Activated T-helper 2 cell treated with anti-CD3 and anti-CD28 coated beads, Interferon-gamma antibody, Interleukin-2, Interleukin-4, amounts not matched to agents 10 μg/mL and 5 μg/mL and 100 μg/mL, durations not matched to agents 14 hours and 24 hours and 36 hours (primary cell): ENCODE results near the gene AGAP1. TPM values are rescaled to one million over a fixed set of nuclear protein-coding genes. Genes with fewer than 3 reads are reported as not detected.

Experiments used
- DNase-seq: peaks from one replicate; pipeline ENCODE4 v3.0.0; 2021; ENCODE audit warnings: low spot score
- H3K27ac Mint-ChIP-seq: one replicate; pipeline ENCODE4 v1.8.0; 2021; ENCODE audit warnings: mixed read lengths
- H3K27me3 Mint-ChIP-seq: one replicate; pipeline ENCODE4 v1.8.0; 2021; ENCODE audit warnings: low read depth, mixed read lengths
- H3K36me3 Mint-ChIP-seq: one replicate; pipeline ENCODE4 v1.8.0; 2021; ENCODE audit warnings: low read depth, mixed read lengths
- H3K4me1 Mint-ChIP-seq: one replicate; pipeline ENCODE4 v1.8.0; 2021; ENCODE audit warnings: low read depth, mixed read lengths
- H3K4me3 Mint-ChIP-seq: one replicate; pipeline ENCODE4 v1.8.0; 2021; ENCODE audit warnings: low read depth, mild to moderate bottlenecking, moderate library complexity, mixed read lengths
- H3K9me3 Mint-ChIP-seq: one replicate; pipeline ENCODE4 v1.8.0; 2021; ENCODE audit warnings: mixed read lengths
- intact Hi-C: fragments of 100-400 bp; cut with micrococcal nuclease; formaldehyde crosslinking; loops from one replicate; pipeline ENCODE4 v1.15.1; 2023
- total RNA-seq: library from RNA; stranded (reverse); gene quantifications from 2 replicates; pipeline ENCODE4 v1.2.3, GENCODE V29; 2022

AGAP1 gene
- total RNA-seq, 1 donor from 2014 or later = 1.8 TPM

- Mint-ChIP-seq H3K36me3 (no peaks in the 10 kb centered on the region), H3K27ac (no peak overlapping the region), H3K4me3 (no peak overlapping the region), H3K27me3 (no peaks in the 10 kb centered on the region), H3K4me1 (no peaks in the 10 kb centered on the region), H3K9me3 (no peaks in the 10 kb centered on the region)
- intact Hi-C loops = no loop called here
- no peak for DNase-seq
Observed at GRCh38 chr2:236093134-236093533, 599.3 kb downstream of the AGAP1 start.

GRCh38 chr2:236095504-236095903, 601.7 kb downstream of the AGAP1 start:
- no peak for DNase-seq
- no peak overlapping the region for H3K27ac Mint-ChIP-seq
- H3K4me1 Mint-ChIP-seq = no peaks in the 10 kb centered on the region
- no peaks in the 10 kb centered on the region for H3K27me3 Mint-ChIP-seq
- H3K4me3 Mint-ChIP-seq = no peak overlapping the region
- intact Hi-C loops = no loop called here
- H3K9me3 Mint-ChIP-seq = no peaks in the 10 kb centered on the region
- H3K36me3 Mint-ChIP-seq = no peaks in the 10 kb centered on the region

GRCh38 chr2:236101311-236101950, 607.6 kb downstream of the AGAP1 start:
- no peaks in the 10 kb centered on the region for H3K9me3 Mint-ChIP-seq
- intact Hi-C loops = no loop called here
- H3K4me1 Mint-ChIP-seq = no peaks in the 10 kb centered on the region
- H3K4me3 Mint-ChIP-seq = no peak overlapping the region
- DNase-seq = no peak
- H3K36me3 Mint-ChIP-seq = no peaks in the 10 kb centered on the region
- H3K27me3 Mint-ChIP-seq = no peaks in the 10 kb centered on the region
- H3K27ac Mint-ChIP-seq = no peak overlapping the region

- DNase-seq = no peak
- Mint-ChIP-seq H3K27me3 (peaks cover 2% of the 10 kb centered on the region), H3K4me3 (no peak overlapping the region), H3K36me3 (no peaks in the 10 kb centered on the region), H3K9me3 (no peaks in the 10 kb centered on the region), H3K4me1 (no peaks in the 10 kb centered on the region), H3K27ac (no peak overlapping the region)
- intact Hi-C loops = no loop called here
Observed at GRCh38 chr2:236102971-236103370, 609.1 kb downstream of the AGAP1 start.

- no peaks in the 10 kb centered on the region for H3K9me3 Mint-ChIP-seq
- DNase-seq = no peak
- H3K4me3 Mint-ChIP-seq = no peak overlapping the region
- no peaks in the 10 kb centered on the region for H3K36me3 Mint-ChIP-seq
- no peak overlapping the region for H3K27ac Mint-ChIP-seq
- intact Hi-C loops = no loop called here
- H3K4me1 Mint-ChIP-seq = no peaks in the 10 kb centered on the region
- peaks cover 12% of the 10 kb centered on the region for H3K27me3 Mint-ChIP-seq
Observed at GRCh38 chr2:236103981-236104380, 610.1 kb downstream of the AGAP1 start.

GRCh38 chr2:236105955-236106607, 612.2 kb downstream of the AGAP1 start:
- no peaks in the 10 kb centered on the region for H3K9me3 Mint-ChIP-seq
- intact Hi-C loops = no loop called here
- H3K4me3 Mint-ChIP-seq = no peak overlapping the region
- peaks cover 13% of the 10 kb centered on the region for H3K27me3 Mint-ChIP-seq
- no peak overlapping the region for H3K27ac Mint-ChIP-seq
- DNase-seq = no peak
- H3K4me1 Mint-ChIP-seq = no peaks in the 10 kb centered on the region
- H3K36me3 Mint-ChIP-seq = no peaks in the 10 kb centered on the region

- H3K9me3 Mint-ChIP-seq = no peaks in the 10 kb centered on the region
- H3K36me3 Mint-ChIP-seq = no peaks in the 10 kb centered on the region
- no peaks in the 10 kb centered on the region for H3K4me1 Mint-ChIP-seq
- H3K4me3 Mint-ChIP-seq = no peak overlapping the region
- DNase-seq = no peak
- H3K27me3 Mint-ChIP-seq = peaks cover 13% of the 10 kb centered on the region
- no peak overlapping the region for H3K27ac Mint-ChIP-seq
- intact Hi-C loops = no loop called here
Observed at GRCh38 chr2:236106761-236107160, 612.9 kb downstream of the AGAP1 start.

GRCh38 chr2:236107536-236107935, 613.7 kb downstream of the AGAP1 start:
- DNase-seq = no peak
- Mint-ChIP-seq H3K27me3 (peaks cover 13% of the 10 kb centered on the region), H3K4me1 (no peaks in the 10 kb centered on the region), H3K36me3 (no peaks in the 10 kb centered on the region), H3K4me3 (no peak overlapping the region), H3K9me3 (no peaks in the 10 kb centered on the region), H3K27ac (no peak overlapping the region)
- intact Hi-C loops = no loop called here

GRCh38 chr2:236107942-236108625, 614.2 kb downstream of the AGAP1 start:
- Mint-ChIP-seq H3K27ac (no peak overlapping the region), H3K36me3 (no peaks in the 10 kb centered on the region), H3K4me1 (no peaks in the 10 kb centered on the region), H3K4me3 (no peak overlapping the region), H3K27me3 (peaks cover 13% of the 10 kb centered on the region), H3K9me3 (no peaks in the 10 kb centered on the region)
- intact Hi-C loops = no loop called here
- no peak for DNase-seq

- no peaks in the 10 kb centered on the region for H3K9me3 Mint-ChIP-seq
- no peaks in the 10 kb centered on the region for H3K4me1 Mint-ChIP-seq
- no peak overlapping the region for H3K4me3 Mint-ChIP-seq
- no peak for DNase-seq
- intact Hi-C loops = no loop called here
- H3K27ac Mint-ChIP-seq = no peak overlapping the region
- H3K36me3 Mint-ChIP-seq = no peaks in the 10 kb centered on the region
- H3K27me3 Mint-ChIP-seq = peaks cover 13% of the 10 kb centered on the region
Observed at GRCh38 chr2:236109061-236109460, 615.2 kb downstream of the AGAP1 start.

GRCh38 chr2:236109473-236109872, 615.6 kb downstream of the AGAP1 start:
- H3K9me3 Mint-ChIP-seq = no peaks in the 10 kb centered on the region
- intact Hi-C loops = no loop called here
- H3K4me3 Mint-ChIP-seq = no peak overlapping the region
- no peak overlapping the region for H3K27ac Mint-ChIP-seq
- peaks cover 13% of the 10 kb centered on the region for H3K27me3 Mint-ChIP-seq
- H3K36me3 Mint-ChIP-seq = no peaks in the 10 kb centered on the region
- H3K4me1 Mint-ChIP-seq = no peaks in the 10 kb centered on the region
- DNase-seq = no peak

- H3K9me3 Mint-ChIP-seq = no peaks in the 10 kb centered on the region
- H3K27ac Mint-ChIP-seq = no peak overlapping the region
- peaks cover 21% of the 10 kb centered on the region for H3K27me3 Mint-ChIP-seq
- no peak for DNase-seq
- H3K36me3 Mint-ChIP-seq = no peaks in the 10 kb centered on the region
- no peaks in the 10 kb centered on the region for H3K4me1 Mint-ChIP-seq
- intact Hi-C loops = no loop called here
- H3K4me3 Mint-ChIP-seq = no peak overlapping the region
Observed at GRCh38 chr2:236112466-236112865, 618.6 kb downstream of the AGAP1 start.

- no peaks in the 10 kb centered on the region for H3K9me3 Mint-ChIP-seq
- no peaks in the 10 kb centered on the region for H3K36me3 Mint-ChIP-seq
- H3K27ac Mint-ChIP-seq = no peak overlapping the region
- no peak for DNase-seq
- no peaks in the 10 kb centered on the region for H3K4me1 Mint-ChIP-seq
- peaks cover 21% of the 10 kb centered on the region for H3K27me3 Mint-ChIP-seq
- intact Hi-C loops = no loop called here
- no peak overlapping the region for H3K4me3 Mint-ChIP-seq
Observed at GRCh38 chr2:236113425-236113824, 619.6 kb downstream of the AGAP1 start.
